Measurements from ENCODE around the gene TANC1.

Gene TANC1

DNA sequence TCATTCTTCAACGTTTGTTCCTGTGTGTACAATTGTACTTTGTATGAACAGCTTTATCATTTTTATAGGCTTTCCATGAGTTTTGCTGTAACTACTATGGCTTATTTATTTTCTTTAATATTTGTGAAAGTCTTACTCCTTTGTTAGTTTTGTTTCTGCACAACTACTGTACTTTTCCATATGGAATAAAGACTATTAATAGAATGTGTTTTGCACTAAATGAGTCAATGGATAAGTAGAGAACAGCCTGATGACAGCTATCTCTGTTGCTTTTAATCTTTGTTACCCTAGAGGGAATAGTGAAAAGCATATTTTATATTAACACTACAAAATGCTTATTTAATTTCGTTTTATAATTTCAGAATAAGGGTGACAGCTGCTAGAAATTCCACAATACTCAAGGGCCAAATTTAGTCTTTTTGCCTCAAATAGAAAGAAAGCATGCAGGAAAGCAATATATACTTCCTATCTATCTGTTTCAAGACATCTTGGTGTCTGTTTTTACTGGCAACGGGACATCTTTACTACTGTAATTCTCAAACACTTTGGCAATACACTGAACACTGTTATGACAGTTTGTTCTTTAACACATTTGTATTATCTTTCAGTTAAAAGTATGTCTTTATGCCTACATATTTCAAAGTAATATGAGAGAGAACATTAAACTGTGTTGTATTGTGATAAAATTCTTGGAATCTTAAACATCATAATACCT, 264.2 kb downstream of the TANC1 start:
- DNase-seq: no peak

DNA sequence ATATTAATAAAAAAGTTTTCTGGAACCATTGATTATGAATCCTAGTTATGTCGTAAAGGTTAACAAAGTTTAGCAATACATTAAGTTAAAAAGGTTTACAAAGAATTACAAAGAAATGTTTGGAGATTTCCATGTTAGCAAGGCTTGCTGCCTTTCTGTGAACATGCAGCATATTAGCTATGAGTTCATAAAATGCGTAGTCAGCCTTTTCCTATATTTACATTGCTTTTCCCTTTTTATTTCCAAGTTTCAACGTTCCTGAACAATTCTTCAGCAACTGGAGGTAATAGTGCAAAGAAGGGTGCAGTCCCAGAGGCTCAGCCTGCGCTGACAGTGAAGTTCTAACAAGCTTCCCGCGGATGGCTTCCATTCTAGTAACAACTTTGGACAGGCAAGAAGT, 266.4 kb downstream of the TANC1 start:
- DNase-seq: no peak

DNA sequence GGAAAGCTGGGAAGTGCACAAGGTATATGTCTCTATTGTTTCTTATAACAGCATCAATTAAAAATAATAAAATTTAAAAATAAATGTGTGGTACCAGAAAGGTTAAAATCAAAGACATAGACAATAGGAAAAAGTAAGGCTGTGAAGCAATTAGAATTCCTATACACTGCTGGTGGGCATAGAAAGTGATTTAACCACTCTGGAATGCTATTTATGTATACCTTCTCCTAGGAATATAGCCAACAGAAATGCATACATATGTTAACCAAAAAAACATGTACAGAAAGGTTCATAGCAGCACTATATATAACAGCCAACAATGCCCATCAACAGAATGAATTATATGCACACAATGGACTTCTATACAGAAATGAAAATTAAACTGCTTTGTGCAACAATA, 275.1 kb downstream of the TANC1 start:
- no peak for DNase-seq

DNA sequence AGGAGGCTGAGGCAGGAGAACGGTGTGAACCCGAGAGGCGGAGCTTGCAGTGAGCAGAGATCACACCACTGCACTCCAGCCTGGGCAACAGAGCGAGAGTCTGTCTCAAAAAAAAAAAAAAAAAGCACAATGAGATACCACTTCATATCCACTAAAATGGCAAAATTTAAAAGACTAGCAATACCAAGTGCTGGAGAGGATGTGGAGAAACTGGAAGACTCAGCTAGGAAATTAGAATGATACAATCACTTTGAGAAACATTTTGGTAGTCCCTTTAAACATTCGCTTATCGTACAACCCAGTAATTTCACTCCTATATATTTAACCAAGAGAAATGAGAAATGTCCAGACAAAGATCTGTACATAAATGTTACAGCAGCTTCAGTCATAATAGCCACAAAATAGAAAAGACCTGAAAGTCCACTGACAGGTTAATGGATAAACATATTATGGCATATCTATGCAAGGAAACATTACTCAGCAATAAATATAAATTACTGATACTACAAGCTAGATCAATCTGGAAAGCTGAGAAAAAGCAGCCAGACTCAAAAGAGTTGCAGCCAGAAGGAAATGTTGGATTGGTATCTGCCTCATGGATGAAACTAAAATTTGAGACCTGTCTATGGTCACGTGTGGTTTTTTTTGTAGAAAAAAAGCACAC, 278.0 kb downstream of the TANC1 start:
- no peak for DNase-seq

DNA sequence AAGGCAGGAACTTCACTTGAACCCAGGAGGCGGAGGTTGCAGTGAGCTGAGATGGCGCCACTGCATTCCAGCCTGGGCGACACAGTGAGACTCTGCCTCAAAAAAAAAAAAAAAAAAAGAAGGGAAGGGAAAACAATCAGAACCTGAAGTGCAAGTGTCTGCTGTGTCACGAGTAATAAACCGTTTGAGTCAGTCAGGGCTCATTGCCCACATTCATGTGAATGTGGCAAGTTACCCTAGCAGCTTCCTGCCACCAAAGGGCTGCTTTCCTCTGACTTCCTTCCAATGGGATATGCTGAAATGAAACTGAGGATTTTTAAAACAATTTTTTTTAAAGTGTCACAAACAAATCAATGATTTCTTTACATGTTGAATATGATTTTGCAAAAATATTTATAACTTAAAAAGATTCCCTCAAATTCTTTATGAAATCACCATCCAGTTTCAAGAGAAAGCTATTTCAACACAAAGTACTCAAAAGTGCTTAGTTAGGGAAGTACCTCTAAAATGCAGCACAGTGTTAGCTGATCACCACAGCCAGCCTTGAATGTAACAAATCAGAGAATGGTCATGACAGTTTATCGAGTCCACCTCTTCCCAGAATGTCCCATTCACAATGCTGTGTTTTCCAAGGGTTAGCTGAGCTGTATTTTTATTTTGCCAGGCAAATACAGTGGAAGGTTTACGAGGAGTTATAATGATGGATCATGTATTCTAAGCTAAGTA, 281.7 kb downstream of the TANC1 start:
- DNase-seq: peak; percentile 51

DNA sequence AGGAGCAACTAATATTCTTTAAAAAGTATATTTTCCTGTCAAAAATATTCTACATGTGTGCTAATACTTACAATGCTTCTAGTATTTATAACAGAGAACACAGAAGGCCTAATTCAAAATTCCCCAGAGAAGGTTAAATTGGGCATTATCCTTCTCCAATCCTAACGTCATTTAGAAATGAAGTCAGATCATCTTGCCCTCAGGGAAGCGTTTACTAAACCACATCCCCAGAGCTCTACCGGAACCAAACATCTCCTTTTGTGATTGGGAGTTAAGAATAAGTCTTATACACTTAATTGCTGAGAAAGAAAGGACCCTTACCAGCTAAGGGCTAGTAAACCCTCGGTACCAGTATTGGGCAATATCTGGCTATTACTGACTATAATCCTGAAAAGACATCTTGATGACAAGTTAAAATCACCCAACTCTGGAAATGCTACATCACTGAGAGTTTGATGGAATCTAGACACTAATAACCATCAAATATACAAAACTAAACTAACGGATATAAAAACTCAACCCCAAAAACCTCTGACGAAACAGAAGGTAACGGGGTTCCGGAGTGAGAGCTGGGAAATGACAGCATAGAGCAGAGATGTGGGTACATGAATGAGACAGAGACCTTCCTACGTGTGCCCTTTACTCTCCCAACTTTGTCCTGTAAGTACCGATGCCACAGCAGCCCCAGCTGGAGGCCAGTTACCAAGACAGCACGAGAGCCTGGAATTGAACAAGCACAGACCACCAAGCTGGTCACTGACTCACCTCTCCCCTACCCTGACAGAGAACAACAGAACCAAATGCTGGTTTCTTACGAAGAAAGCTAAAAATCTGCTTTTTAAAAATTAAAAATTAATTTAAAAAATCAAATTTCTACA, 283.1 kb downstream of the TANC1 start:
- DNase-seq: no peak

DNA sequence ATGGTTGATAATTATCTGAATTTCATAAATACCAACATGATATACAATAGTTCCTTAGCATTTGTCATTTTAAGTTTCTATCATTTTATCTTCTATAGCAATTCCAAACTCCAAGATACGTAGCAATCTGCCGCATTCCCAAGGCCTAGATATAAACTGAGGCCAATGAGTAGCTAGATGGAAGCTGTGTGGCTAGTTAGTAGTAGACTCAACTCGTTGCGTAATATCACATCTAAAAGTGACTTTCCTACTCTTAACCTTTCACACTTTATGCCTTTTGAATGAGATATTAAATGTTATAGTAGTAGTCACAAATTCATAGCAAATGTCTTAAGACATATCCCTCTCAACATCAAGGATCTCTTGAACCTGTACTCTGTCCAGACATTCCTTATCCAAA, 284.5 kb downstream of the TANC1 start:
- DNase-seq: no peak

DNA sequence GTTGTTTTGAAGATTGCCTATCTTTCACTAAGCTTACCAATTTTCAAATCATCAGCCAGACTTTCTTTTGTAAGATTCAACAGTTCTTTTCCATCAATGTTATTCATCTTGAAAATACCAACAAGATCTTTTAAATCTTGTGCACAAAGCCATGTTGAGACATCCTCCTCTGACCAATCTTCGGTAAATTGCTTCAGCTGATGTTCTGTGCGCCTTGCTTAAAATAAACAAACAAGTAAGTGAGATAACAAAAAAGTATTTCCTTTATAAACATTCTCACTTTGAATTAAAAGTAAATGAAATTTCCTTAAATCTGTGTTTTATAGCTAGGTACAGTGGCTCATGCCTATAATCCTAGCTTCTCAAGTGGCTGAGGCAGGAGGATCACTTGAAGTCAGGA, 287.7 kb downstream of the TANC1 start:
- no peak for DNase-seq

DNA sequence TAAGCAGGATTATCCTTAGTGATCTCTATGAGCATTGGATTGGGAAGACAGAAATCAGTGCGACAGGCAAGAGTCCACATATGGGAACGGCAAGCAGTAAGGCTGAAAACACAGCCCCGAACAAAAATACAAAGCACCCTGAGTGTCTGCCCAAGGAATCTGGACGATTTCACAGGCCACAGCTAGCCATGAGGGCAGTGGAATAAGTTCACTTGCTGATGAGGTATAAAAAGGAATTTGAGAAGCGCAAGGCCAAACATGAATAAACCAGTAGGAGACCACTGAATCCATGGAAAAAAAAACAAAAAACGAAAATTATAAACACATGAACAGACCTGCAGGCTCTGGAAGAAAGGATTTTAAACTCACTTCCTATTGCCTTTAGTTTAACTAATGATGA, 293.8 kb downstream of the TANC1 start:
- DNase-seq: no peak

DNA sequence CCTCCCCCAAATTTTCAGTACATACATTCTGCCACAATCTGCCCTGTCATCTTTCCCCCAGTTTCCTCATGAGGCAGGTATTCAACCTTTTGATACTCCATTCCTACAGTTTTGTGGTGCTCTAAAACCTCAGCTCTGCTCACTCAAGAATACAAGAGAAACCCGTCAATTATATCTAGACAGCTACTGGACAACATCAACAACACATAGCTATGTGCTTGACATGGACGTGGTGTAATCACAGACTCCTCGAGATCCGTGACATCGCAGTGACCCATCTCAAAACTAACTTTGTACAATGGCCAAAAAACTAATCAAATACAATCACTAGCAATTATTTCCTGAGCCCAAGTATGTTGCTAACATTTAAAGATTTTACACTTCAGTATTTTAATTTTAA, 294.5 kb downstream of the TANC1 start:
- DNase-seq: no peak

DNA sequence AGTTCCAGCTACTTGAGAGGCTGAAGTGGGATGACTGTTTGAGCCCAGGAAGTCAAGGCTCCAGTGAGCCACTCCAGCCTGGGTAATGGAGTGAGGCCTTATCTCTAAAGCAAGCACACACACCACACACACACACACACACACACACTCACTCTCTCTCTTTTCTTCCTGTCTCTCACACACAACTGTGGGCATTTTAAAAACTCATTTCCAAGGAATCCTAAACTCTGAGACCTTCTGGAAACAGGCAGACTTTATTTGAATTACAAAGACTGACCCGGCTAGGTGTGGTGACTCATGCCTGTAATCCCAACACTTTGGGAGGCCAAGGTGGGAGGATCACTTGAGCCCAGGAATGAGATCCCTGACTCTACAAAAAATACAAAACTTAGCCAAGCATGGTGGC, 296.7 kb downstream of the TANC1 start:
- peak; percentile 29 for DNase-seq

DNA sequence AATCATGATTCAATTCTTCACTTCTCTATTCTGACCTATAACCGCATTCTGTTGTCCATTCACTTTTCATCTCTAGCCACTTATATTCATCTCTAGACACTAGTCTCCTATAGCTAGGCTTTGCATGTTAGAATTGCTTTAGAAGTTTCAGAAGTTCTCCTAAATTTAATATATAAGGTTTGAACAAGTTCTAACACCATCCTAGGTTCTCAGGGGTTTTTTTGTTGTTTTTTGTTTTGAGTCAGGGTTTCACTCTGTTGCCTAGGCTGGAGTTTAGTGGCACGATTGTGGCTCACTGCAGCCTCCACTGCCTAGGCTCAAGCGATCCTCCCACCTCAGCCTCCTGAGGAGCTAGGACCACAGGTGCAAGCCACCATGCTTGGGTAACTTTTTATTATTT, 298.1 kb downstream of the TANC1 start:
- DNase-seq: no peak

DNA sequence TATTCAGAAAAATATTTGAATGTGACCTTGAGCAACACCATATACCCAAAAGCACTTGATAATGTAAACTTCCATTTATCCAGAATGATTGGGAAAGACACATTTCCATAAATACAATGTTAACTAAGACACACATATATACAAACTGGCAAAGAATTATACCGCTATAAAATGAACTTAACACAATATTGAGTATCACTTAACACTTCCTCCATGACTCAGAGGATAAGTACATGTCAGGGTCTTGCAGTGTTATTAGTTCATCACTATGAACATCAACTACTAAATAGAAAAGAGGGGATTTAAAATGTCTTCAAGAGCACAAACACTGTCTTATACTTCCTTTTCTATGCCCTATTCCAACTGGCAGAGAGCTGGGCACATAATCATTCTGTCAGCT, 299.5 kb downstream of the TANC1 start:
- DNase-seq: no peak

DNA sequence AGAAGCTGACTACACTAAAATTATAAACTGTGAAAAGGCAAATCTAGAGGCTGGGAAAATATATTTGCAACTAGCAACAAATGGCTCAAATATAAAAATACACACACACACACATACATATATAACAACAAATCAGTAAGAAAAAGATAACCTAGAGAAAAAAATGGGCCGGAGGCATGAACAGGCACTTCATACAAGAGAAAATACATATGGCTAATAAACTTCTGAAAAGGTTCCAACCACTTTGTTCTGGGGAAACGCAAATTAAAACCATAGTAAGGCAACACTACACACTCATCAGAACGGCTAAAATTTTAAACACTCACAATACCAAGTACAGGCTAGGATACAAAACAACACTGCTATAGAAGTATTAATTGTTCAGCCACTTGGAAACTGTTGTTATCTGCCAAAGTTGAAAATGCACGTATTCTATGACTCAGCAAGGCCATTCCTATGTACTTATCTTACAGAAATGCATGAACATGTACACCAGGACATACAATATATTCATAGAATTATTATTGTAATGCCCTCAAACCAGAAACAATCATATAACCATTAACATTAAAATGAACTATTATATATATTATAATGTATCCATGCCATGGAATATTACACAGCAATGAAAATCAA, 302.4 kb downstream of the TANC1 start:
- no peak for DNase-seq

DNA sequence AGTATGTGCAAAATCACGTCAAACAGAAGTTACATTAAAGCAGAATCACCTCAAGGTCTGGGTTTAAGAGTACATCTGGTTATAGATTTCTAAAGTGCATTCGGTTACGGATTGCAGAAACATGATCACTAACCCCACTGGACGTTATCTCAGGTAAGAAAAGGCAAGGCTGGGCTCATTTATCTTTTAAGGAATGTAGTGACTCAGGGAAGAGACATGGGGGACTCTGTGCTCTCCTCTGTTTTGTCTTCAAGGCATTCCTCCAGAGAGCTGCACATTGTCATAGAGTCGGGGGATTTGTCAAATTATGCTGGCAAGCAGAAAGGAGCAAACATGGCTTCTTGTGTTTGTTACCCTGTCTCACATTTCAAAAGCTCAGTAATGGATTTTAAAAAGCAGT, 303.7 kb downstream of the TANC1 start:
- DNase-seq: no peak

DNA sequence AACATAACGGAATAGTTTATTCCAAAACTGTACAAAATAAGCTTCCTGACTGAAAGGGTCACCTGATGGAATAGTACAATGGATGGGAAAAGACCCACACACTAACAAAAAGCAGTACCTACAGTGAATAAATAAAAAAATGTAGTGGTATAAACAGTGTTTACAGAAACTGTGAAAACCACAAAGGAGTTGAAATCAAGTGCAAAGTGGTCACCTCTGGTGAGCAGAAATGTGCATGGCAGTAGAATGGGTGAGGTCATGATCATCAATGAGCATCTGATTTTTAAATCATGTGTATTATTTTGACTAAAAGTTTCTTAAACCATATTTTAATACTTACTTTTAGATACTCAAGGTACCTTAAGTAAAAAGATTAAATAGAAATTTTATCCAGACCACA, 306.7 kb downstream of the TANC1 start:
- no peak for DNase-seq

DNA sequence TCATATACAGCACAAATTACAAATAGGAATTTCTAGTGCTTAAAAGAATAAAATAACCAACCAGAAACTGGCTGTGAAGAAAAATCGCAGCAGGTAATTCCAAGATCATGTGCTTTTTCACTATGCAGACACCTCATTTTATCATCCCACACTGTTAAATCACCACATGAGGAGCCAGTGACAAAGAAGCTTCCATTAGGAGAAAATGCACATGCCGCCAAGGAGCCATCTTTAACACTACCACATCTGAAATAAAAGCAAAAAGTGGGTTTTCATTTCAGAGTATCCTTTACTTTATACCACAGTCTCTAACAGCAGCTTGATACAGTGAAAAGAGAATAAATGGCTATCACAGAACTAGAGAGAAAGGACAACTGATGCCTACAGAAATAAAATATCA, 311.3 kb downstream of the TANC1 start:
- DNase-seq: no peak

DNA sequence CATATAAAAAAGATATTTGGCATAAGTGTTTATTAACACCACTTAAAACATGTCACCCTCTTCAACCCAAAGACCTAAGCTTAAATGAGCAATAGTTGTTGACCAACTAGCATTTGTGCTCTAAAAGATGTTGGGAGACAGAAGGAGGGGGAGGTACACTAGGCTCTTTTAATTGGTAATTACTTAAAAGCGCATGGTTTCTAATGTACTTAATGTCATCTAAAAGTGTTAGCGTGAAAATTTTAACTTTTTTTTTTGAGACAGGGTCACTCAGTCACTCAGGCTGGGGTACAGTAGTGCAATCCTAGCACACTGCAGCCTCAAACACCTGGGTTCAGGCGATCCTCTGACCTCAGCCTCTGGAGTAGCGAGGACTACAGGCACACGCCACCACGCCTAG, 312.6 kb downstream of the TANC1 start:
- DNase-seq: no peak
